Measurements from ENCODE around the gene TSPYL6.

GRCh38 chr2:54259413-54260240, 3.6 kb upstream of the TSPYL6 start:
- no peak for TF ChIP-seq PHF8 (IDR thresholded peaks at IDR 0.05; ENCODE audit: borderline replicate concordance, low read depth)
- no peak for TF ChIP-seq ZFP36 (IDR thresholded peaks at IDR 0.05; ENCODE audit: borderline replicate concordance, partially characterized antibody)
- no peak for TF ChIP-seq POLR2A (IDR thresholded peaks at IDR 0.05; ENCODE audit: low read length)
- TF ChIP-seq RAD21 (conservative IDR thresholded peaks at IDR 0.05 in 1 of 2, IDR thresholded peaks at IDR 0.05 in 1 of 2) = no peak
- no peak for TF ChIP-seq NPAS2 (CRISPR knock-in tag; IDR thresholded peaks at IDR 0.05; ENCODE audit: borderline replicate concordance)
- no peak for TF ChIP-seq CTCF (IDR thresholded peaks at IDR 0.05)
- no peak for TF ChIP-seq ZSCAN20 (CRISPR knock-in tag; IDR thresholded peaks at IDR 0.05)

Measured in A549 (cell line).